Dendritic cell treated with granulocyte-macrophage colony-stimulating factor and Interleukin-4, amounts not matched to agents 40 ng/mL and 50 ng/mL, for 4 days (primary cell): Measurements from ENCODE around the gene LONP1.

Experiments used
- H3K27ac Mint-ChIP-seq: one replicate; pipeline ENCODE4 v1.8.0; 2022; ENCODE audit warnings: mild to moderate bottlenecking, mixed read lengths
- H3K27me3 Mint-ChIP-seq: one replicate; pipeline ENCODE4 v1.8.0; 2022; ENCODE audit warnings: mild to moderate bottlenecking, mixed read lengths
- H3K36me3 Mint-ChIP-seq: one replicate; pipeline ENCODE4 v1.8.0; 2022; ENCODE audit warnings: low read depth, mixed read lengths
- H3K4me1 Mint-ChIP-seq: one replicate; pipeline ENCODE4 v1.8.0; 2022; ENCODE audit warnings: low read depth, mixed read lengths
- H3K4me3 Mint-ChIP-seq: one replicate; pipeline ENCODE4 v1.8.0; 2022; ENCODE audit warnings: mild to moderate bottlenecking, moderate library complexity, mixed read lengths
- H3K9me3 Mint-ChIP-seq: one replicate; pipeline ENCODE4 v1.8.0; 2022; ENCODE audit warnings: mixed read lengths
- intact Hi-C: fragments of 100-400 bp; cut with micrococcal nuclease; formaldehyde crosslinking; loops from one replicate; pipeline ENCODE4 v1.15.0; 2022

LONP1 gene

GRCh38 chr19:5719274-5719960, 529 bp downstream of the LONP1 start:
- Mint-ChIP-seq H3K36me3 (peaks cover 18% of the 10 kb centered on the region), H3K27ac (peak overlapping the region; percentile 93), H3K4me3 (peak overlapping the region; percentile 85), H3K4me1 (peaks cover 29% of the 10 kb centered on the region), H3K27me3 (peaks cover 2% of the 10 kb centered on the region), H3K9me3 (no peaks in the 10 kb centered on the region)
- intact Hi-C loops = no loop called here

GRCh38 chr19:5718579-5719273, 1.2 kb downstream of the LONP1 start:
- intact Hi-C loops = no loop called here
- Mint-ChIP-seq H3K4me3 (peak overlapping the region; percentile 85), H3K27ac (peak overlapping the region; percentile 93), H3K36me3 (peaks cover 25% of the 10 kb centered on the region), H3K9me3 (no peaks in the 10 kb centered on the region), H3K27me3 (peaks cover 2% of the 10 kb centered on the region), H3K4me1 (peaks cover 29% of the 10 kb centered on the region)

- no peaks in the 10 kb centered on the region for H3K9me3 Mint-ChIP-seq
- intact Hi-C loops = no loop called here
- H3K4me1 Mint-ChIP-seq = peaks cover 29% of the 10 kb centered on the region
- H3K27ac Mint-ChIP-seq = peak overlapping the region; percentile 93
- peaks cover 2% of the 10 kb centered on the region for H3K27me3 Mint-ChIP-seq
- H3K36me3 Mint-ChIP-seq = peaks cover 31% of the 10 kb centered on the region
- peak overlapping the region; percentile 85 for H3K4me3 Mint-ChIP-seq
Observed at GRCh38 chr19:5718037-5718578, 1.8 kb downstream of the LONP1 start.

GRCh38 chr19:5717215-5717935, 2.6 kb downstream of the LONP1 start:
- intact Hi-C loops = no loop called here
- no peaks in the 10 kb centered on the region for H3K27me3 Mint-ChIP-seq
- peaks cover 39% of the 10 kb centered on the region for H3K36me3 Mint-ChIP-seq
- H3K9me3 Mint-ChIP-seq = no peaks in the 10 kb centered on the region
- peak overlapping the region; percentile 93 for H3K27ac Mint-ChIP-seq
- no peak overlapping the region for H3K4me3 Mint-ChIP-seq
- H3K4me1 Mint-ChIP-seq = peaks cover 29% of the 10 kb centered on the region

GRCh38 chr19:5714816-5715215, 5.1 kb downstream of the LONP1 start:
- Mint-ChIP-seq H3K27me3 (no peaks in the 10 kb centered on the region), H3K27ac (no peak overlapping the region), H3K4me1 (peaks cover 25% of the 10 kb centered on the region), H3K9me3 (no peaks in the 10 kb centered on the region), H3K4me3 (no peak overlapping the region), H3K36me3 (peaks cover 64% of the 10 kb centered on the region)
- intact Hi-C loops = no loop called here

- Mint-ChIP-seq H3K9me3 (no peaks in the 10 kb centered on the region), H3K27ac (no peak overlapping the region), H3K4me3 (no peak overlapping the region), H3K4me1 (peaks cover 14% of the 10 kb centered on the region), H3K36me3 (peaks cover 80% of the 10 kb centered on the region), H3K27me3 (no peaks in the 10 kb centered on the region)
- intact Hi-C loops = no loop called here
Observed at GRCh38 chr19:5713228-5713627, 6.7 kb downstream of the LONP1 start.

GRCh38 chr19:5711713-5712161, 8.2 kb downstream of the LONP1 start:
- H3K27ac Mint-ChIP-seq = no peak overlapping the region
- no peaks in the 10 kb centered on the region for H3K27me3 Mint-ChIP-seq
- H3K9me3 Mint-ChIP-seq = no peaks in the 10 kb centered on the region
- H3K4me1 Mint-ChIP-seq = no peaks in the 10 kb centered on the region
- H3K4me3 Mint-ChIP-seq = no peak overlapping the region
- intact Hi-C loops = no loop called here
- H3K36me3 Mint-ChIP-seq = peaks cover 82% of the 10 kb centered on the region

- H3K36me3 Mint-ChIP-seq = peaks cover 89% of the 10 kb centered on the region
- H3K27ac Mint-ChIP-seq = no peak overlapping the region
- no peaks in the 10 kb centered on the region for H3K4me1 Mint-ChIP-seq
- H3K27me3 Mint-ChIP-seq = no peaks in the 10 kb centered on the region
- no peak overlapping the region for H3K4me3 Mint-ChIP-seq
- H3K9me3 Mint-ChIP-seq = no peaks in the 10 kb centered on the region
- intact Hi-C loops = no loop called here
Observed at GRCh38 chr19:5711025-5711424, 8.9 kb downstream of the LONP1 start.

- intact Hi-C loops = no loop called here
- Mint-ChIP-seq H3K4me1 (no peaks in the 10 kb centered on the region), H3K36me3 (peaks cover 98% of the 10 kb centered on the region), H3K4me3 (no peak overlapping the region), H3K27ac (no peak overlapping the region), H3K27me3 (no peaks in the 10 kb centered on the region), H3K9me3 (no peaks in the 10 kb centered on the region)
Observed at GRCh38 chr19:5707576-5708575, 12.1 kb downstream of the LONP1 start.

GRCh38 chr19:5706876-5707573, 12.9 kb downstream of the LONP1 start:
- Mint-ChIP-seq H3K36me3 (peaks cover 92% of the 10 kb centered on the region), H3K9me3 (no peaks in the 10 kb centered on the region), H3K4me1 (no peaks in the 10 kb centered on the region), H3K4me3 (no peak overlapping the region), H3K27ac (no peak overlapping the region), H3K27me3 (no peaks in the 10 kb centered on the region)
- intact Hi-C loops = no loop called here

GRCh38 chr19:5705552-5705951, 14.4 kb downstream of the LONP1 start:
- H3K27ac Mint-ChIP-seq = no peak overlapping the region
- no peaks in the 10 kb centered on the region for H3K27me3 Mint-ChIP-seq
- intact Hi-C loops = no loop called here
- peaks cover 92% of the 10 kb centered on the region for H3K36me3 Mint-ChIP-seq
- H3K9me3 Mint-ChIP-seq = no peaks in the 10 kb centered on the region
- H3K4me3 Mint-ChIP-seq = no peak overlapping the region
- H3K4me1 Mint-ChIP-seq = no peaks in the 10 kb centered on the region

- Mint-ChIP-seq H3K4me1 (no peaks in the 10 kb centered on the region), H3K4me3 (no peak overlapping the region), H3K27me3 (no peaks in the 10 kb centered on the region), H3K36me3 (peaks cover 92% of the 10 kb centered on the region), H3K9me3 (no peaks in the 10 kb centered on the region), H3K27ac (no peak overlapping the region)
- intact Hi-C loops = no loop called here
Observed at GRCh38 chr19:5703819-5704818, 15.8 kb downstream of the LONP1 start.
